GM21447 (cell line): ENCODE data around the gene SPSB4.
"Not testable (repeated sequence)": the region's sequence is repeated elsewhere in the genome, so short reads cannot be mapped to it uniquely, and the experiment has no call there.

Experiments used
- ATAC-seq: cut with Tn5 transposase; IDR thresholded peaks from one replicate; pipeline ENCODE4 v1.9.1; 2021; ENCODE audit not compliant: unreplicated experiment

SPSB4 gene

DNA sequence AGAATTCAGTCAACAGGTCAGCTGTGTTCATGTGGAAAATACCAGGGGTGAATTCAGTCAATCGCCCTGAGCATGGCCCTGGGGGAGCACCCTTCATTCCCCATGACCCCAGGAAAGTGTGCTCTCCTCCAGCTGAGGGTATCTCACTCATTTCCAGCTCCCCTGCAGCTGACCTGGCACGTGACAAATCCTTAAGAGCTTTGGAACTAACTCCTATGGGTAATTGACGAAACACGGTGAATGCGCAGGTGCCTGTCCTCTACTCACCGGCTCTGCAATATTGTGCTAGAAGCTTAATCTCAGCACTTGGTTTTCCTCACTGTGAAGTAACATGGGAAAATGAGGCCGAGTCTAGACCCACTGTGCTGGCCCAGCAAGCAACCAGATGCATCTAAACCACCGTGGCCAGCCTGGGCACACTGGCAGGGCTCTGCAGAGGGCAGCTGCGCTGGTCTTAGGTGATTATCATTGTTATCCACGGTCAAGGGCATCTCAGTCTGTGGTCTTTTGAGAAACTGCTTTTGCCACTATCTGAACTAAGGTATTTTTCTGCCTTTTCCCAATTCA is 63.1 kb downstream of the SPSB4 start:
- ATAC-seq: no peak

DNA sequence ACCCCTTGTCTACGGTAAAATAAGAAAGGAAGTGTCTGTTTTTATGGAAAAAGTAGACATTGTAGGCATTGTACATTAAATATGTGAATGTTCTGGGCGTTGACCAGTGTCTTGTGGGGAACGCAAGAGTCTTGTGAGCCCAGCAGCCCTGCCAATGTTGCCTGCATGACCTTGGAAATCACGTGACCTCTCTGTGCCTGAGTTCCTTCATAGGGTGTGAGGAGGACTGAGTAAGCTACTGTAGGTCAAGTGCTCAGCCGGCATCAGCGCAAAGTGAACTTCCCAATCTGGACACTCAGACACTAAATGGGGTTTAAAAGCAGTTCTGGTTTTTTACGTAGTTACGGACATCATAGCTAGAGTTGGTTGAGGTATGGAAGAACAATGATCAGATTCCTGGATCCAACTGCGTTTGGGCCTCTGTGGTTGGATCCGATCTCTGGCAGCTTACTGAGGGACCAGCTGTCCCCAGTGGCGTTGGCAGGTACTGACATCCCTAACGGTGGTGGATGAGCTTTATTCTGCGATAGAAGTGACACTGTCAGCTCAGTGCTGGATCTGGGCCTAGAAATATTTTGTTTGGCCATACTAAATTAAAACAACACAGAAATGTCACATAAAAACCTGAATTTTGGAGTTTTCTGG is 63.8 kb downstream of the SPSB4 start:
- no peak for ATAC-seq

DNA sequence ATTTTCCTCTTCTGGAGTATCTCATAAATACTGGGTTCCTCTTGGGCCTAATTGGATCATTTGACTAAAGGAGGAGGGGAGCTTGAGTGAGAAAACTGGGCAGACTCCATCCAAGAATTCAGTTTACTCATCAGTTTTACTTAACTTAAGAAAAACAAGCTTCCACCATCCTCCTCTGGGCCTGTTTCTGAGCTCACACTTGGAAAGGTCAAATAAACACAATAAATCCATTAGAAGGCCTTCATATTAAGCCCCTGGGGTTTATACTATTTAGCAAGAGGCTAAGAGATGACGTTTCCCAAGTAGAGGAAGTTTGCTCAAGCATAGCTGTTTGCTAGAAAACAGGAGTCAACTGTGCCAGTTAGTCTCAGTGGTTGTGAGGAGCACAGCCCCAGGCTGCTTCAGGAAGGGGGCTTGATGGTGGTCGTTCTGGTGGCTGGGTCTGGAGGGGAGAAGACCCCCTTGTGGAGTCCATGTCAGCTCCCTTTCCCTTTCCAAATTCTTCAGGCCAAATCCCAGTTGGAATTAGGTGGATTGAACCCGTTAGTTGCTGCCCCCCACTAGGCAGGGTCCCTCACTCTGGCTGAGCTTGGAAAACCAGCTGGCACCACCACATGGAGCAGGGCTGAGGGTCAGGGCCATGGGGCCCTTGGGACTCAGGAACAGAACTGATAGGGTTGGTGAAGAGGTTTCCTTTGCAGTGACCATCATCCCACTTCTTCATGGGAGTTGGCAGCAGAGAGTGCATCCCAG is 64.8 kb downstream of the SPSB4 start:
- ATAC-seq: no peak

DNA sequence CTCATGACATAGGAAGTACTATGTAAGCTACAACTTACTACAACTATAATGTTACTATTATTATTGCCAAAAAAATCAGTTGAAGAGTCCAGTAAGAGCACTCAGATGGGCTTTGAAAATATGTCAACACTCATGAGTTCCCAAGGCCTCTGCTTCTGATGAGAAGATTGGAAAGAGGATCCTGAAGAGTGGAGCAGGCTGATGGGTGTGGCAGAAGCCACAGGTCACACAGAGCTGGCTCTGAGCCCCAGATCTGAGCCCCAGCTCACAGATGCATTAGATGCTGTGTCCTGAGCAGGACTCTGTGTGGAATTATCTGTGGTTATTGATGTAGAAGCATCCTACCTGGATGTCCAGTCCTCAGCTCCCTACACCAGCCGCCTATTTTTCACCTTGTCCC is 65.6 kb downstream of the SPSB4 start:
- ATAC-seq: no peak

DNA sequence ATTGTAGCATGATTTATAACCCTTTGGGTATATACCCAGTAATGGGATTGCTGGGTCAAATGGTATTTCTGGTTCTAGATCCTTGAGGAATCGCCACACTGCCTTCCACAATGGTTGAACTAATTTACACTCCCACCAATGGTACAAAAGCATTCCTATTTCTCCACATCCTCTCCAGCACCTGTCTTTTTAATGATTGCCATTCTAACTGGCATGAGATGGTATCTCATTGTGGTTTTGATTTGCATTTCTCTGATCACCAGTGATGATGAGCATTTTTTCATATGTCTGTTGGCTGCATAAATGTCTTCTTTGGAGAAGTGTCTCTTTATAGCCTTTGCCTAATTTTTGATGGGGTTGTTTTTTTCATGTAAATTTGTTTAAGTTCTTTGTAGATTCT is 66.8 kb downstream of the SPSB4 start:
- ATAC-seq: not testable (repeated sequence)

DNA sequence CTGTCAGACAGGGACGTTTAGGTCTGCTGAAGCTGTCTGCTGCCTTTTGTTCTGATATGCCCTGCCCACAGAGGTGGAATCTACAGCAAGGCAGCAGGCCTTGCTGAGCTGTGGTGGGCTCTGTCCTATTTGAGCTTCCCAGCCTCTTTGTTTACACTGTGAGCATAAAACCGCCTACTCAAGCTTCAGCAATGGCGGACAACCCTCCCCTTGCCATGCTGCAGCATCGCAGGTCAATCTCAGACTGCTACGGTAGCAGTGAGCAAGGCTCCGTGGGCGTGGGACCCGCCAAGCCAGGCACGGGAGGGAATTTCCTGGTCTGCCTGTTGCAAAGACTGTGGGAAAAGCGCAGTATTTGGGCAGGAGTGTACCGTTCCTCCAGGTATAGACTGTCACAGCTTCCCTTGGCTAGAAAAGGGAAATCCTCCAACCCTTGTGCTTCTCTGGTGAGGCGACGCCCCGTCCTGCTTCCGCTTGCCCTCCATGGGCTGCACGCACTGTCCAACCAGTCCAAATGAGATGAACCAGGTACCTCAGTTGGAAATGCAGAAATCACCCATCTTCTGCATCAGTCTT is 71.4 kb downstream of the SPSB4 start:
- no peak for ATAC-seq

DNA sequence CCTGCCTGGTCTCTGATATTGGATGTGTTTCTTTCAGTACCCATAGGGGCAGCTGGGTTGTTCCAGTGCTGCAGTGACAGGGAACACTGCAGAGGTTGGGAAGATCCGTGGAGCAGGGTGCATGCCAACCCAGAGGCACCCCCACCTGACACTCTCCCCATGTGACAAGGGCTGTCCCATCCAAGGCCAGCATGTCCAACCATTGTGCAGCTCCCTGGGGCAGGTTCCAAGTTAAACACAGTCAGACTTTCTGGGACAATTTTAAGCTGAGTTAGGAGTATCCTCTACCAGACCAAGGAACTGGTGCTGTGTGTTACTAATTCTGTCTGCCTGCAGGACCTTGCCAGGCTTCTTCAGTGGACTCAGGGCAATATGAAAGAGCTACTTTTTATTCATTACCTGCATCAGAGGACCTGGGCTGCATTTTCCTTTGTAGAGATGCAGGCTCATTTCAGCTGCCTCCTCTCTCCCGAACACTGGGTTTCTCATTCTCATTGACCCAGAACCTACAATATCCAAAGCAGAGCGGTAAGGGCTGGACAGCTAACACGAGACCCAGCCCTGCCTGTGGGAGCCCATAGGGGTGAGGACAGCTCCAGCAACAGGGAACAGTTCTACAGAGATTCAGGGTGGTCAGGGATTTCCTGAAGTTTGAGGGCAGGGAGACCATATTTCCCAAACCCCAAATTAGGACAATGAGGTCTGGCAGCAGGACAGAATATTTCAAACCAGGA is 72.7 kb downstream of the SPSB4 start:
- no peak for ATAC-seq

DNA sequence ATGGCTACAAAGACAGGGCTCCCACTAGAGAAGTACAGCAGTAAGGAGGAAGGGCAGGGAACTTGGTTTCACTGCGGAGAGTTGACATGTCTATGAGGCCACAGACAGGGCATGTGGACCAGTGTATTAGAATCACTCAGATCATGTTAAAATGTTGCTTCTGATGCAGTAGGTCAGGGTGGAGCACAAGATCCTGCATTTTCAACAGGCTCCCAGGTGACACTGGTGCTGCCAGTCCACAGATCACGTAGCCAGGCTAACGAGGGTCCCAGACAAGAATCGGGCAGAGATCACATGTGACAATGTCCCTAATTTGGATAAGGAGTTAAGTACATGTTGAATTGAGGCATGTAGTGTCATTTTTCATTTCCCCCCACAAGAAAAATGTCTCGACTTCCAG is 73.6 kb downstream of the SPSB4 start:
- no peak for ATAC-seq

DNA sequence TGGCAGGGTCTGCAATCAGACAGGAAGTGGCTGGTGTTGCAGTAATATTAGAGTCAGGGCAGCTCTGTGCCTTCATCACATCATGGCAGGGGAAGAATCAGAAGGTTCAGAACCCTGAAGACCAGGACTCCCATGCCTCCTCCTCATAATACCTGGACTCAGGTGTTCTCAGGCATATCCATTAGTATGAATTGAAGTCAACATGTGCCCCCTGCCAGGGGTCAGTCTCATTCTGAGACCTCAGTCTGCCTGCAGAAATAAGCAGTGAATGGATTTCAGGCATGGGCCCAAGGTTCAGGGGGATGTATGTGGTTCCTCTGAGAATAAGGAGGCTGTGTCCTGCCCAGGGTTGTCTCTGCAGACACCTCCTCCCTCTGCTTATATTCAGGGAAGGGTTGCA is 74.2 kb downstream of the SPSB4 start:
- no peak for ATAC-seq

DNA sequence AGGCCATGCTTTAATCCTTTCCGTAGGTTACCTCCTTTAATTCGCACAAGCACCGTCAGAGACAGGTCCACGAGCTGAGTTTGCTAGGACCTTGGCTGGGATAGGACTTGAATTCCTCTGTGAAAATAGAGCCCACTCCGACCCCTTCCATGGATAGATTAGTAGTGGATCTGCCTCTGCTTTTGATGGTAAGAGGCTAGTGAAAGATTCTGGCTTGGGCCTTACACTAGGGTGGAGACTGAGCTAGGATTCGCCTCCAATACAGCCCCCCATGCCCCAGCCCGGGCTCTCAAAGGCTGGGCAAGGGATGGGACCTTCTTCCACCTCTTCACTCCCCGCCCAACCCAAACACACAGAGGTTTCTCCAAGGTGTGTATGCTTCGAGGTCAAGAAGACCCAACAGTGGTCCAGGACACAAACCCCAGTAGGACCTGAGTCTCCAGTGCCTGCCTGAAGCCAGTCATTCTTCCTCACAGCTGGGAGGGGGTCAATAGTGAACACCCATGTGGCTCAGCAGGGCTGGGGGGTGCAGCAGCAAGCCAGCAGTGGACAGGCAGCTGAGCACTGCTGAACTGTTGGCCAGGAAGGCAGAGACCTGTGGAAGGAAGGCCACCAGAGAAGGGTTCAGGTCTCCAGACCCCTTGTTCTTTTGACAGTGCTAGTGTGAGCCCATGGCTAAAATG is 75.7 kb downstream of the SPSB4 start:
- ATAC-seq: no peak

DNA sequence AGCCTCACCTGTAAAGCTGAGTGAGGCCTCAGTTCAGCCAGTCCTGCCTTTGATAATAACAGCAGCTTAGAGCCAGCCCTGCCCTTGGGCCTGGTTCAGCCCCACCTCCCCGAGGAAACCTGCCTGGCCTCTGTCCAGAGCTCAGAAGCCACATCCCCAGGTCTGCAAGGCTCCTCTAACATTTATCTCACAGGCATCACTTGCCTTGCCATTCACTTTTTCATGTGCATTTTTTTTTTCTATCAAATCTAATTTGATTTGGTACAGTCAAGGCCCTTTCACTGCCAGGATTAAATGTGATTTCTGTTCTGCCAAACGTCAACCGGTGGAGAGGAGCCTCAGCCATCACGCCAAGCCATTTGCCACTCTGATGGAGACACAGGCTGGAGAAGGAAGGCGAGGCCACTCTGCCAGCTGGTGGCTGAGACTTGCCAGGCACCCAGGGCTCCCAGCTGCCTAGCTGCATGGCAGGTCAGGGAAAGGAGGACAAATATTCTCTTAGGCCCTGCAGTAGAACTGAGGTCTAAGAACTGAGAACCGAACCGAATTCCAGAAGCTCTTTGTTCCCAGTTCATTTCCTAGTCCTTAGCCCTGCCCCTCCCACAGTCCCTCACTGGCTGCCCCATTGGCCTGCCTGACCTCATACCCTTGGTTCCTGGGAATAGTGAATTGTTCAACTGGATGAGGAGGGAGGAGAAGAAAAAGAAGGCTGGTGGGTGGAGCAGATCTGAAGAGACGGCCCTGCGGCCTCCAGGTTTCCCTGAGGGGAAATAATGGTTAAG is 76.4 kb downstream of the SPSB4 start:
- no peak for ATAC-seq

DNA sequence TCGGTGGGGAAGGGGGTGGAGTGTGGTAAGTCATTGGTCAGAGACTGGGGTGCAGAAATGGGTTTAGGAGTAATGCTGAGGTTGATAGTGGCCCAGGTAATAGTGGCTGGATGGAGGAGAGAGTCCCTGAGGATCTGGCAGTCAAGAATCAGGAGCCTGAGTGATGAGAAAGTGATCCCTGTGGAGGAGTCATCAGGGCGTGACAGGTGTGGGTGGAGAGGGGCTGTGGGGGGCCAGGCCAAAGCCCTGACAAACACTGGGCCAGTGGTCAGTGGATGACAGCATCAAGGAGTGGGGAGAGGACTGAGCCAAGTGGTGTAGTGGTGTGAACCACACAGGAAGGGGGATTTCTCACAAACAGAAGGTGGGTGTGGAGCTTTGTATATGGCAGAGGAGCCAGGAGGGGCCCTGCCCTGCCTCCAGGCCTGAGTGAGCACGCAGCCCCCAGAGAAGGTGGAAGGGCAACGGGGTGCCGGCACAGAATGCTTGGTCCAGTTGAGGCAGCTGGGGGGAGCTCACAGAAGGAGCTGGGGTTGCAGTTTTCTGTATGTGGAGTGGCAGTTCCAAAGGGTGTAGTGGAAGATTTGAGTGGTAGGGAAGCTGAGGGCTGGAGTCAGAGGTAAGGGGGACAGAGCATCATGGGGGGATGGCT is 77.1 kb downstream of the SPSB4 start:
- no peak for ATAC-seq

DNA sequence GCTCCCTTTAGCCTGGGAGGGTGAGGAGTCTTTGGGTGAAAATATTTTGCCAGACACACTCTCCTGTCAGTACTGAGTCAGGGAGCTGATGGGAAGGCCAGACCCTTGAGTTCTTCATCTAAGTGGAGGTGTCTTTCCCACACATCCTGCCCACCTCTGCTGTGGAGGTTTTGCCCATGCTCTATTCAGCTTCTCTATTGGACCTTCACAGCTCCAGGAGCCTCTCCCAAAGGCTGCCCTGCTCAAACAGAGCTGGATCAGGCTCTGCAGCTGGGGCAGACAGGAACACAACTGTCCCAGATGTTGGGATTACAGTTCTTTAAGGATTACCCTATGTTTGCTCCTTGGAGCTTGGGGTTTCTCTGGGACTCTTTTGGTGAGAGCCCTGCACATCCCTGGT is 77.9 kb downstream of the SPSB4 start:
- ATAC-seq: no peak

DNA sequence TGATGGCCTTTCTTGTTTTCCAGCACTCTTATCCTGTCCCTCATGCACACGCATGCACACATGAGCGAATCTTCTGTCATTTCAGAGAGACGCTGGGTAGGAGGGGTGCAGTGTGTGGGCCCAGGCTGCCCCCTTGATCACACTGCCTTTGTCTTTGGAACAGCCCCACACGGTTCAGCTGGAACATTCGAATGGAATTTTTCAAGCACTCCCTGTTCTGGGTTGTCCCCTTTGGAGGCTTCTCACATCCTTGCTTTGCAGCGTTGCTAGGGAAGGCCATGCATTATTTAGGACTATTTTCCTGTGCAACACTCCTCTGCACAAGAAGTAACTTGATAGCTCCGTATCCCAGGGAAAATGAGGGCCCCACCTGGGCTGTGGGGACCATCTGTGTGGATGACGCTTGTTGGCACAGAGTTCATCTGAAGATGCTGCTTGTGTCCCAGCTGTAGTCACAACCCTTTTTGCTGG is 78.4 kb downstream of the SPSB4 start:
- no peak for ATAC-seq

DNA sequence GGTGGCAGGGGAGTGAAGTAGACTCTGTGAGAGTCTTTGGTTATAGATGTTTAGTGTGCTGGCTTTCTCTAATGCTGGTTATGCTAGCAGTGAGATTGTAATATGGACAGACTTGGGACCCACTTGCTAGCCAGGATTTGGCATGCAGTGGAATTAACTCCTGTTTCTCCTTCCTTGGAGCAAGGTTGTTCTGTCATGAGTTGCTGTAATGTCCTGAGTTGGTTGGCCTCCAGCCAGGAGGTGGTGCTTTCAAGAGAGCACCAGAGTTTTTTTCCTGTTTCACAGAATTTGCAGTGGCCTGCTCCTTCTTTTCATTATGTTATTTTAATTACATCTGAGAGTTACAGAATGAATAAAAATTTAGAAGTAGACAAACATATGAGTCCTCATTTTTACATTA is 92.4 kb downstream of the SPSB4 start:
- no peak for ATAC-seq

DNA sequence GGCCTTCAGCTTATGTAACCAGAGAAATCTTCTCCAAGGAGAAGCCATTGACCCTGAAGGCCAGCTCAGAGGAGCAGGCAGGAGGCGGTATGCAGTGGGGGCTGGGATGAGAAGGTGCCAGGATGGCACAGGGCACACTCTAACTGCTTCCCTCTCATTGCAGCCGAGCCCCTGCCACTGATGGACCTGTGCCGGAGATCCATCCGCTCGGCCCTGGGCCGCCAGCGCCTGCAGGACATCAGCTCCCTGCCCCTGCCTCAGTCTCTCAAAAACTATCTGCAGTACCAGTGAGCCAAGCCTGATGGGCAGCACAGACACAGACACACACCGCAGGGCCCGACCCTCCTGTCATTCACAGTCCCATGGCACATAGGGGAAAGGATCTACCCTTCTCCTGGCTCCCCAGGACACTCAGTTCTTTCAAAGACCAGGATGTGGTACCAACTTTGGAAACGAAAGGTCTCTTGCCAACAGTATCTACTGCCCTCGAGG is 95.9 kb downstream of the SPSB4 start:
- ATAC-seq: no peak

DNA sequence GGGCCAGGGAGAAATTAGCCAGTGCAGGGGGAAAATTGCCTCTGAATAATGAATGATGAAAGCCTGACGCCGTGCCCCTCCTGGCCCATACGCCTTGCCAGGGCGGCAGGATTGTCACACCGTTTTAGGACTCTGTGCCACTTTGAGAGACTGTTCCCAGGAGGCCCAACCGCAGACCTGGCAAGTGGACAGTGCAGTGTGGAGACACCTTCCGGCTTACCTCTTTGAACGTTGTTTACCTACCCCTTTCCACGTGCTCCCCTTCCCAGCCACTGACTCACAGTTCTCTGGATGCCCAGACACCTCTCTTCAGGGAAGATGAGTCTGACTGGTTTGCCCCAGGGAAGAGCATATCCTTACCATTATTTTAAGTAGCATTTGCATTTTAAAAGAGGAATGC is 96.5 kb downstream of the SPSB4 start:
- ATAC-seq: no peak

DNA sequence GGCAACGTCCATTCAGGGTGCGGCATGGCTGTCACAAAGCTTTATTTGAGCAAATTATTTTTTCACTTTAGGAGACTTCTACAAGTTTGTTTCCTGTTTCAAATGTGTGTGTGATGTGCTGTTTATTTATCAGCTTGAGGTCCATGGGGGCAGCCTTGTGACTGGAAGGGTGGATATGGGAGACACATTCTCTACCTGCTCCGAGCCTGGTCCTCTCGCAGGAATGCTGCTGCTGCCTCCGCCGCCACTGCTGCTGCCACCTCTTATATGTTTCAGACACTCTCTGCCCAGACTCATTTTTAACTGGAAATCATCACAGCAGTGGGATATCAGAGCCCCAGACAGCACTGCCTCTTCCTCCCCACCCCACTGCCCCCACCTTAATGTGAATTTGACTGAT is 97.0 kb downstream of the SPSB4 start:
- no peak for ATAC-seq

DNA sequence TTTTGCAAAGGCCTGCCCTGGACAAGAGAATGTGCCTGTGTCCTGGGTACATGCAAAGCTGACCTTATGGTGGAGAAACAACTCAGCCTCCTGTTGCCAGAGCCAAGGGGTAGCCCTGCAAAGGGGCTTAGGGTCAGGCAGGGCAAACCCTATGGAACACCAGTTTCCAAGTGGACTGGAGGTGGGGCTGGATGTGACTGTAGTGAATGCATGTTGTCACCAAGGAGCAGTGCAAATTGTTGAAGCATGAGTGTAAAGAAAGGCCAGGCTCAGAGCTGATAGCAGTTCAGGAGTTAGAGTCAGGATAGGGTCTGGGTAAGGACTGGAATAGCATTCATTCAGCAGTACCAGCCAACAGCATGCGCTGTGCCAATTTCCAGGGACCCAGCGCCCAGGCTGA is 97.6 kb downstream of the SPSB4 start:
- ATAC-seq: no peak
